Measurements from ENCODE around the gene MORN2.

DNA sequence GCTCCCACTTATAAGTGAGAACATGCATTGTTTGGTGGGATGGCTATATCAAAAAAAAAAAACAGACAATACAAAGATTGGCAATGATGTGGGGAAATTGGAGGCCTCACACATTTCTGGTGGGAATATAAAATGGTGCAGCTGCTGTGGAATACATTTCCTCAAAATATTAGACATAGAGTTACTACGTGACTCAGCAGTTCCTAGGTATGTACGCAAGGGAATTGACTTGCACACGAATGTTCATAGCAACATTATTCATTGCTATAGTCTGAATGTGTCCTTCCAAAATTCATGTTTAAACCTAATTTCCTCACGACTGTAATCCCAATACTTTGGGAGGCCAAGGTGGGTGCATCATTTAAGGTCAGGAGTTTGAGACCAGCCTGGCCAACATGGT is 11.6 kb downstream of the MORN2 start:
- TF ChIP-seq CTCF (IDR thresholded peaks at IDR 0.05; ENCODE audit: low read length) (no peak), EZH2phosphoT487 (IDR thresholded peaks at IDR 0.05; ENCODE audit: low read length) (no peak), EZH2 (optimal IDR thresholded peaks at IDR 0.05; ENCODE audit: low read depth, low read length) (no peak)
